SK-N-SH treated with all-trans-retinoic acid at 6 μM for 48 hours (cell line): ENCODE measurements around the gene ICE1.
"Not testable (repeated sequence)": the region's sequence is repeated elsewhere in the genome, so short reads cannot be mapped to it uniquely, and the experiment has no call there.

Experiments
- ATAC-seq: fragments of 200-7000 bp; cut with Tn5 transposase; 3 replicates; pipeline ENCODE4 v1.9.1; 2020; ENCODE audit warnings: mild to moderate bottlenecking, moderate library complexity
- ARNTL ChIP-seq: fragments of 450-650 bp; formaldehyde crosslinking; IDR thresholded peaks from 2 replicates; pipeline ENCODE4 v1.5.0; 2020; ENCODE audit warnings: low read depth, mild to moderate bottlenecking, moderate library complexity, borderline replicate concordance
- BACH2 ChIP-seq: fragments of 250-450 bp; sonication (Bioruptor Pico); IDR thresholded peaks from 2 replicates; pipeline ENCODE4 v1.9.0; 2021; ENCODE audit warnings: mild to moderate bottlenecking, borderline replicate concordance
- CREB5 ChIP-seq: fragments of 250-450 bp; sonication (Bioruptor Pico); IDR thresholded peaks from 2 replicates; pipeline ENCODE4 v1.5.1; 2020; ENCODE audit warnings: low read depth, mild to moderate bottlenecking, moderate library complexity
- CSDC2 ChIP-seq: fragments of 250-450 bp; sonication (Bioruptor Pico); IDR thresholded peaks from 2 replicates; pipeline ENCODE4 v1.5.0; 2020; ENCODE audit warnings: mild to moderate bottlenecking, moderate library complexity
- CSRNP3 ChIP-seq: fragments of 250-450 bp; sonication (Bioruptor Pico); IDR thresholded peaks from 2 replicates; pipeline ENCODE4 v1.5.1; 2021; ENCODE audit warnings: mild to moderate bottlenecking, moderate library complexity
- ESRRG ChIP-seq: fragments of 250-450 bp; sonication (Bioruptor Pico); IDR thresholded peaks from 2 replicates; pipeline ENCODE4 v1.6.1; 2021; ENCODE audit warnings: mild to moderate bottlenecking
- GLIS3 ChIP-seq: fragments of 250-450 bp; sonication (Bioruptor Pico); IDR thresholded peaks from 2 replicates; pipeline ENCODE4 v1.5.0; 2020; ENCODE audit warnings: mild to moderate bottlenecking, moderate library complexity
- ISL1 ChIP-seq: fragments of 250-450 bp; sonication (Bioruptor Pico); IDR thresholded peaks from 2 replicates; pipeline ENCODE4 v2.1.2; 2022; ENCODE audit warnings: mild to moderate bottlenecking, moderate library complexity
- OSR1 ChIP-seq: fragments of 250-450 bp; sonication (Bioruptor Pico); IDR thresholded peaks from 2 replicates; pipeline ENCODE4 v1.8.0; 2022; ENCODE audit warnings: moderate library complexity, mild to moderate bottlenecking, inconsistent platforms
- PPARA ChIP-seq: fragments of 250-450 bp; sonication (Bioruptor Pico); IDR thresholded peaks from 2 replicates; pipeline ENCODE4 v1.5.0; 2020; ENCODE audit warnings: mild to moderate bottlenecking, borderline replicate concordance
- RARB ChIP-seq: fragments of 250-450 bp; sonication (Bioruptor Pico); IDR thresholded peaks from 2 replicates; pipeline ENCODE4 v1.8.0; 2021; ENCODE audit warnings: mild to moderate bottlenecking, moderate library complexity
- SNAI2 ChIP-seq: fragments of 250-450 bp; sonication (Bioruptor Pico); IDR thresholded peaks from 2 replicates; pipeline ENCODE4 v1.5.0; 2020; ENCODE audit warnings: mild to moderate bottlenecking, moderate library complexity
- TCF4 ChIP-seq: fragments of 250-450 bp; sonication (Bioruptor Pico); IDR thresholded peaks from 2 replicates; pipeline ENCODE4 v1.8.0; 2021; ENCODE audit warnings: mild to moderate bottlenecking, moderate library complexity, borderline replicate concordance
- TOX ChIP-seq: fragments of 250-450 bp; sonication (Bioruptor Pico); IDR thresholded peaks from 2 replicates; pipeline ENCODE4 v1.8.0; 2021; ENCODE audit warnings: mild to moderate bottlenecking, moderate library complexity, borderline replicate concordance
- TSHZ2 ChIP-seq: fragments of 250-450 bp; sonication (Bioruptor Pico); IDR thresholded peaks from 2 replicates; pipeline ENCODE4 v1.5.0; 2020; ENCODE audit warnings: mild to moderate bottlenecking, moderate library complexity
- ZC3H10 ChIP-seq: fragments of 250-450 bp; sonication (Bioruptor Pico); IDR thresholded peaks from 2 replicates; pipeline ENCODE4 v1.5.1; 2021; ENCODE audit warnings: mild to moderate bottlenecking, moderate library complexity
- ZFP3 ChIP-seq: fragments of 250-450 bp; sonication (Bioruptor Pico); IDR thresholded peaks from 2 replicates; pipeline ENCODE4 v1.5.0; 2020; ENCODE audit warnings: mild to moderate bottlenecking, moderate library complexity
- ZFP30 ChIP-seq: fragments of 450-650 bp; formaldehyde crosslinking; IDR thresholded peaks from 2 replicates; pipeline ENCODE4 v1.5.0; 2022; ENCODE audit warnings: mild to moderate bottlenecking, moderate library complexity
- ZNF70 ChIP-seq: fragments of 450-650 bp; formaldehyde crosslinking; IDR thresholded peaks from 2 replicates; pipeline ENCODE4 v1.5.0; 2020; ENCODE audit warnings: mild to moderate bottlenecking, moderate library complexity
- ZNF8 ChIP-seq: fragments of 450-650 bp; formaldehyde crosslinking; IDR thresholded peaks from 2 replicates; pipeline ENCODE4 v1.5.0; 2020; ENCODE audit warnings: mild to moderate bottlenecking, moderate library complexity

The ICE1 gene

GRCh38 chr5:5405441-5405840 lies 17.0 kb upstream of the ICE1 start:
- no peak for TF ChIP-seq GLIS3 (CRISPR knock-in tag)
- TF ChIP-seq SNAI2 (CRISPR knock-in tag) = no peak
- TF ChIP-seq RARB (CRISPR knock-in tag) = no peak
- TF ChIP-seq CSRNP3 (CRISPR knock-in tag) = no peak
- no peak for TF ChIP-seq ESRRG (CRISPR knock-in tag)
- no peak for TF ChIP-seq PPARA (CRISPR knock-in tag)
- TF ChIP-seq TSHZ2 (CRISPR knock-in tag) = no peak
- TF ChIP-seq ZFP30 (CRISPR knock-in tag) = no peak
- no peak for ATAC-seq

GRCh38 chr5:5407924-5408323 lies 14.6 kb upstream of the ICE1 start:
- ATAC-seq = no peak
- TF ChIP-seq OSR1 (no peak), ESRRG (CRISPR knock-in tag) (no peak), PPARA (CRISPR knock-in tag) (no peak), ARNTL (CRISPR knock-in tag) (no peak), ZFP30 (CRISPR knock-in tag) (no peak), ZFP3 (CRISPR knock-in tag) (no peak)

- no peak for ATAC-seq
- no peak for TF ChIP-seq CSRNP3 (CRISPR knock-in tag)
- no peak for TF ChIP-seq ZNF70 (CRISPR knock-in tag)
- TF ChIP-seq ZC3H10 (CRISPR knock-in tag) = no peak
- TF ChIP-seq PPARA (CRISPR knock-in tag) = no peak
- no peak for TF ChIP-seq SNAI2 (CRISPR knock-in tag)
- no peak for TF ChIP-seq CREB5 (CRISPR knock-in tag)
- no peak for TF ChIP-seq BACH2 (CRISPR knock-in tag)
- TF ChIP-seq ISL1 (CRISPR knock-in tag) = no peak
- TF ChIP-seq OSR1 = no peak
- TF ChIP-seq ESRRG (CRISPR knock-in tag) = no peak
- no peak for TF ChIP-seq RARB (CRISPR knock-in tag)
- no peak for TF ChIP-seq ARNTL (CRISPR knock-in tag)
- no peak for TF ChIP-seq TOX (CRISPR knock-in tag)
- no peak for TF ChIP-seq CSDC2 (CRISPR knock-in tag)
- TF ChIP-seq ZFP30 (CRISPR knock-in tag) = no peak
- TF ChIP-seq GLIS3 (CRISPR knock-in tag) = no peak
- TF ChIP-seq ZNF8 (CRISPR knock-in tag) = no peak
Observed at GRCh38 chr5:5409151-5409810, 13.2 kb upstream of the ICE1 start.

GRCh38 chr5:5413856-5414255 lies 8.6 kb upstream of the ICE1 start:
- ATAC-seq = not testable (repeated sequence)

- no peak for TF ChIP-seq TCF4
- no peak for TF ChIP-seq TSHZ2 (CRISPR knock-in tag)
- TF ChIP-seq ZNF8 (CRISPR knock-in tag) = no peak
- no peak for TF ChIP-seq PPARA (CRISPR knock-in tag)
- no peak for TF ChIP-seq OSR1
- TF ChIP-seq, all 23 proteins: peak for 0
- ATAC-seq = no peak
Observed at GRCh38 chr5:5414999-5415398, 7.5 kb upstream of the ICE1 start.
